OCI-LY1 (cell line): ENCODE results near the gene SLC25A45.

Experiments used
- CTCF ChIP-seq: fragments of 200-600 bp; sonication (generic), shearing (Covaris generic); IDR thresholded peaks from 2 replicates; pipeline ENCODE4 v1.5.1; 2017; ENCODE audit warnings: mild to moderate bottlenecking, antibody characterized with exemption, low read length, moderate library complexity, mixed read lengths
- EZH2 ChIP-seq: fragments of 200-600 bp; sonication (generic), shearing (Covaris generic); IDR thresholded peaks from 2 replicates; pipeline ENCODE4 v1.8.0; 2017; ENCODE audit warnings: borderline replicate concordance, mixed run types, mild to moderate bottlenecking, antibody characterized with exemption, low read length, moderate library complexity, mixed read lengths

- TF ChIP-seq CTCF (no peak), EZH2 (no peak)
Measured at GRCh38 chr11:65353376-65353775, 29.1 kb downstream of the SLC25A45 start.
